Midbrain (tissue), 1 donor: ENCODE results near the gene RBMX2.

ENCODE experiments used
- DNase-seq: peaks from one replicate; lab custom pipeline; 2025; lab: John Stamatoyannopoulos, UW

RBMX2 gene

GRCh38 chrX:130446974-130447373 is 45.2 kb downstream of the RBMX2 start:
- no peak for DNase-seq
